ENCODE data around the gene ICAM4. TPM values are rescaled to one million over a fixed set of nuclear protein-coding genes. Genes with fewer than 3 reads are reported as not detected.
A peak's percentile ranks its signal among the peaks of the same experiment; 100 is the strongest.
"Not testable (repeated sequence)": the region's sequence is repeated elsewhere in the genome, so short reads cannot be mapped to it uniquely, and the experiment has no call there.

The ICAM4 gene
- total and polyA plus RNA-seq, 2 experiments from 2014 or later = 21.8 to 24.0 TPM

GRCh38 chr19:10335352-10335985 is 48.7 kb downstream of the ICAM4 start:
- H3K4me3 ChIP-seq = no peak overlapping the region
- TF ChIP-seq CTCF (IDR thresholded peaks at IDR 0.05; ENCODE audit: low read depth, low read length) = no peak
- DNase-seq (ENCODE audit: low read depth in 1 of 2, low spot score in 1 of 2) = peak in 1 of 2 donors; percentile 37

GRCh38 chr19:10336725-10337124 is 50.0 kb downstream of the ICAM4 start:
- not testable (repeated sequence) for H3K27ac ChIP-seq; H3K36me3 ChIP-seq; H3K9me3 ChIP-seq (ENCODE audit: low read depth); H3K4me1 ChIP-seq (ENCODE audit: low read depth); H3K27me3 ChIP-seq; DNase-seq (ENCODE audit: low read depth in 1 of 2, low spot score in 1 of 2); H3K4me3 ChIP-seq

More at GRCh38 chr19:10335352-10335985, 48.7 kb downstream of the ICAM4 start:
- Histone ChIP-seq H3K4me1 (ENCODE audit: low read depth) (peaks cover 4% of the 10 kb centered on the region), H3K36me3 (no peaks in the 10 kb centered on the region), H3K27me3 (no peaks in the 10 kb centered on the region), H3K9me3 (ENCODE audit: low read depth) (no peaks in the 10 kb centered on the region), H3K27ac (no peak overlapping the region)

Other genes starting within 250 kb of the ICAM4 start
- 3.4 and 7.8 TPM in 2 replicates for gene SHFL, start 200.6 kb upstream of the ICAM4 start, total RNA-seq
- 2.2 and 4.8 TPM in 2 replicates for gene SHFL, start 200.6 kb upstream of the ICAM4 start, polyA plus RNA-seq
- 0.51 and 0.88 TPM in 2 replicates for gene ANGPTL6, start 184.3 kb upstream of the ICAM4 start, total RNA-seq
- gene ANGPTL6, start 184.3 kb upstream of the ICAM4 start, polyA plus RNA-seq = 0.62 and 0.75 TPM in 2 replicates
- 51.0 and 67.3 TPM in 2 replicates for gene PPAN, start 180.6 kb upstream of the ICAM4 start, total RNA-seq
- 42.9 and 47.1 TPM in 2 replicates for gene PPAN, start 180.6 kb upstream of the ICAM4 start, polyA plus RNA-seq
- 13.7 and 19.4 TPM in 2 replicates for gene P2RY11, start 175.3 kb upstream of the ICAM4 start, total RNA-seq
- gene P2RY11, start 175.3 kb upstream of the ICAM4 start, polyA plus RNA-seq = 13.1 and 14.1 TPM in 2 replicates
- 353 and 384 TPM in 2 replicates for gene EIF3G, start 167.1 kb upstream of the ICAM4 start, total RNA-seq
- gene EIF3G, start 167.1 kb upstream of the ICAM4 start, polyA plus RNA-seq = 206 and 223 TPM in 2 replicates
- 78.2 and 100 TPM in 2 replicates for gene DNMT1, start 92.0 kb upstream of the ICAM4 start, total RNA-seq
- 106 TPM in 2 replicates for gene DNMT1, start 92.0 kb upstream of the ICAM4 start, polyA plus RNA-seq
- 5.7 and 7.7 TPM in 2 replicates for gene S1PR2, start 55.6 kb upstream of the ICAM4 start, total RNA-seq
- 1.8 and 2.1 TPM in 2 replicates for gene S1PR2, start 55.6 kb upstream of the ICAM4 start, polyA plus RNA-seq
- gene MRPL4, start 34.7 kb upstream of the ICAM4 start, total RNA-seq = 119 and 129 TPM in 2 replicates
- 78.5 and 81.2 TPM in 2 replicates for gene MRPL4, start 34.7 kb upstream of the ICAM4 start, polyA plus RNA-seq
- 0.18 and 0.57 TPM in 2 replicates for gene ICAM1, start 15.8 kb upstream of the ICAM4 start, total RNA-seq
- 0.50 and 0.77 TPM in 2 replicates for gene ICAM1, start 15.8 kb upstream of the ICAM4 start, polyA plus RNA-seq
- gene ICAM5, start 3.0 kb downstream of the ICAM4 start, total RNA-seq = 22.9 and 53.0 TPM in 2 replicates
- 21.0 and 31.9 TPM in 2 replicates for gene ICAM5, start 3.0 kb downstream of the ICAM4 start, polyA plus RNA-seq
- 4.1 and 9.3 TPM in 2 replicates for gene ZGLP1, start 22.9 kb downstream of the ICAM4 start, total RNA-seq
- gene ZGLP1, start 22.9 kb downstream of the ICAM4 start, polyA plus RNA-seq = 6.2 and 12.2 TPM in 2 replicates
- 28.9 and 42.9 TPM in 2 replicates for gene FDX2, start 29.1 kb downstream of the ICAM4 start, total RNA-seq
- 40.9 and 70.9 TPM in 2 replicates for gene FDX2, start 29.1 kb downstream of the ICAM4 start, polyA plus RNA-seq
- 46.9 and 56.2 TPM in 2 replicates for gene RAVER1, start 46.6 kb downstream of the ICAM4 start, total RNA-seq
- 68.2 and 71.2 TPM in 2 replicates for gene RAVER1, start 46.6 kb downstream of the ICAM4 start, polyA plus RNA-seq
- 2.9 and 9.0 TPM in 2 replicates for gene ICAM3, start 52.7 kb downstream of the ICAM4 start, total RNA-seq
- 8.6 and 12.7 TPM in 2 replicates for gene ICAM3, start 52.7 kb downstream of the ICAM4 start, polyA plus RNA-seq
- 126 and 135 TPM in 2 replicates for gene TYK2, start 93.6 kb downstream of the ICAM4 start, total RNA-seq
- gene TYK2, start 93.6 kb downstream of the ICAM4 start, polyA plus RNA-seq = 142 and 148 TPM in 2 replicates
- gene CDC37, start 116.6 kb downstream of the ICAM4 start, total RNA-seq = 240 and 298 TPM in 2 replicates
- gene CDC37, start 116.6 kb downstream of the ICAM4 start, polyA plus RNA-seq = 229 and 233 TPM in 2 replicates
- 1.0 and 2.5 TPM in 2 replicates for gene PDE4A, start 133.6 kb downstream of the ICAM4 start, total RNA-seq
- 2.4 and 3.4 TPM in 2 replicates for gene PDE4A, start 133.6 kb downstream of the ICAM4 start, polyA plus RNA-seq
- 70.5 and 73.6 TPM in 2 replicates for gene KEAP1, start 216.4 kb downstream of the ICAM4 start, total RNA-seq
- 85.5 and 92.5 TPM in 2 replicates for gene KEAP1, start 216.4 kb downstream of the ICAM4 start, polyA plus RNA-seq
- gene S1PR5, start 230.5 kb downstream of the ICAM4 start, total RNA-seq = 0.60 and 0.63 TPM in 2 replicates
- gene S1PR5, start 230.5 kb downstream of the ICAM4 start, polyA plus RNA-seq = 0.75 TPM in 1 of 2 replicates, not detected in the other

All from cardiac muscle cell (in vitro differentiated cells and primary cell).